Raji (cell line): Measurements from ENCODE around the gene TEAD4.

Experiments
- POLR2A ChIP-seq: IDR thresholded peaks from 2 replicates; pipeline ENCODE4 v1.6.1; 2011; ENCODE audit warnings: low read depth, low read length, control low read depth; ENCODE audit not compliant: insufficient read depth

TEAD4 gene

DNA sequence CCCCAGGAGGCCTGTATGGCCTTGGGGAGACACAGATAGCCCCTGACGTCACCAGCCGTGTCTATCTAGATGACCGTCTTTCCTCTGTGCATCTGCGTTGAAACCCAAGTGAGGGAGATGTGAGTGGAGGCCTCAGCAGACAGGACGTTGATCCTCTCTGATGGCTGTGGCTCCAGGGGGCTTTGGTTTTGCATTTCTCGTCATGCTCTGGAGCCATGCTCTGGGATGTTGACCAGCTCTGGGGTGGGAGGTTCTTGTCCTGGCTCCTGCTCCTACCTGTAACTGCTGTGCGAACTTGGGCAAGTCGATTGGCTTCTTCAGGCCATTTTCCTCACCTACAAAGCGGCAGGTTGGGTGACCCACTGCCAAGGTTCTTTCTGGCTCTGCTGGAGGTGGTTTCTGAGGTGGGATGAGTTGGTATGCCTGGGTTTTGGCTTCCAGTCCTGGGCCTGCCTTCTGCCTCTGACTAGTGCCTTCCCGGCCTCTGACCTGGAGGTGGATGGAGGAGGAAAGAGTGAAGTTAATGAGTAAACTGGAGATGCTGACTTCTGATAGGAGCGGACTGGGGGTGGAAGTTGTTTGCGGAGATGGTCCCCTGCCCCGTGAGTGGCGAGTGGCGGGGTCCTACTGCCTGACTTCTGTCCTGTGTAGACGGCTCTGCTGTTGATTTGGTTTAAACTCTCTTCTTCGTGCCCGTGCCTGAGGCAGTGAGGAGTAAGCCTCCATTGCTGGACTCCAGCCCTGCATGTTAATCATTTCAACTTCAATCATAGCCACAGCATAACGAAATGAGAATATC lies 126.3 kb downstream of the TEAD4 start:
- TF ChIP-seq POLR2A, result no peak

DNA sequence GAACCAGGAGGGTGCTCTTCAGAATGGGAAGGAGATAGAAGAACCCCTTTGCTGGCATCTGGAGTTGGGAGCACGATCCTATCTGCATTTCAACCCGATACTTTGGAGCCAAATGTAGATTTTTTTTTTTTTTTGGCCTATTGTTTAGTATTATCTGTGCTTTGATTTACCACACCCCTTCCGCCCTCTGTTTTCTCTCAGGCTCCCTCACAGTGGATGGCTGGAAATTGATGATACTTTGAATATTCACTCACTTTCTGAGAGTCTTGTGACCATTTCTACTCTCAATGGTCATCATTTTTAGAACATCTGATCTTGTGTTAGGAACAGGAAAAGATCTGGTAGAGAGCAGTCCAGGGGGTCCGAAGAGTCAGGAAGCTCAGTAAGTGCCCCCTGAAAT lies 127.0 kb downstream of the TEAD4 start:
- TF ChIP-seq POLR2A, result no peak

DNA sequence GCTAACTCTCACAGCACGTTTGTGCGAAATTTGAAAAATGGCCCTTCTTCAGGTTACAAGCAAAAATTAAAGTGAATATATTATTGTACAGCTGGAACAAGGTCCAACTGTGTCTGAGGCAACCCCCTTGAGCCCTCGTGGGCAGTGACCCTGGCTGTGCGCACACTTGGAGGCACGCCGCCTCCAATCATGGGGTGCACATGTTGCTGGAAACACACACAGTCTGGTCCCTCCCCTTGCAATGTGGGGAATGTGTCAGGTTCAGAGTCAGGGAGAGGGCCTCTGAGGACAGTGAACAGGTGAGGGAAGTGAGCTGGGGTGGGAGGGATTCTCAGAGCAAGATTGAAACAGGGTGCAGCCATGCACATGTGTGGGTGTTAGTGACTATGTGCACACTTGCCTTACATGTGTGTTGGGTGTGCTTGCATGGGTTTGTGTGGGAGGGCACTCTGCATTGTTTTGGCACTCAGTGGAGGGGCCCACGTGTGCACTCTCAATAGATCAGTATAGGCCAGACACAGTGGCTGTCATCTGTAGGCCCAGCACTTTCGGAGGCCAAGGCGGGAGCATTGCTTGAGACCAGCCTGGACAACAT lies 127.6 kb downstream of the TEAD4 start:
- no peak for TF ChIP-seq POLR2A

- TF ChIP-seq POLR2A, result no peak
These were observed 128.8 kb downstream of the TEAD4 start for GRCh38 chr12:3087758-3088650.

DNA sequence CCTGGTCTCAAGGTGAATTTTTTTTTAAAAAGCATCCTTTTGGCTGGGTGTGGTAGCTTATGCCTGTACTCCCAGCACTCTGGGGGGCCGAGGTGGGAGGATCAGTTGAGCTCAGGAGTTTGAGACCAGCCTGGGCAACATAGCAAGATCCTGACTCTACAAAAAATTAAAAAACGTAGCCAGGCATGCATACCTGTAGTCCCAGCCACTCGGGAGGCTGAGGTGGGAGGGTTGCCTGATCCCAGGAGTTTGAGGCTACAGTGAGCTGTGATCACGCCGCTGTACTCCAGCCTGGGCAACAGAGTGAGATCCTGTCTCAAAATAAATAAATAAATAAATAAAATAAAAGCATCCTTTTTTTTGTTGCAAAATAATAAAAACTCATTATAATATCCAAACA lies 130.4 kb downstream of the TEAD4 start:
- no peak for TF ChIP-seq POLR2A
